SK-N-SH treated with all-trans-retinoic acid at 6 μM for 48 hours (cell line): Measurements from ENCODE around the gene PARP11.

Experiments used
- ATAC-seq: fragments of 200-7000 bp; cut with Tn5 transposase; 3 replicates; pipeline ENCODE4 v1.9.1; 2020; ENCODE audit warnings: mild to moderate bottlenecking, moderate library complexity
- BACH2 ChIP-seq: fragments of 250-450 bp; sonication (Bioruptor Pico); IDR thresholded peaks from 2 replicates; pipeline ENCODE4 v1.9.0; 2021; ENCODE audit warnings: mild to moderate bottlenecking, borderline replicate concordance
- CSDC2 ChIP-seq: fragments of 250-450 bp; sonication (Bioruptor Pico); IDR thresholded peaks from 2 replicates; pipeline ENCODE4 v1.5.0; 2020; ENCODE audit warnings: mild to moderate bottlenecking, moderate library complexity
- CSRNP3 ChIP-seq: fragments of 250-450 bp; sonication (Bioruptor Pico); IDR thresholded peaks from 2 replicates; pipeline ENCODE4 v1.5.1; 2021; ENCODE audit warnings: mild to moderate bottlenecking, moderate library complexity
- ESRRG ChIP-seq: fragments of 250-450 bp; sonication (Bioruptor Pico); IDR thresholded peaks from 2 replicates; pipeline ENCODE4 v1.6.1; 2021; ENCODE audit warnings: mild to moderate bottlenecking
- ISL1 ChIP-seq: fragments of 250-450 bp; sonication (Bioruptor Pico); IDR thresholded peaks from 2 replicates; pipeline ENCODE4 v2.1.2; 2022; ENCODE audit warnings: mild to moderate bottlenecking, moderate library complexity
- OSR1 ChIP-seq: fragments of 250-450 bp; sonication (Bioruptor Pico); IDR thresholded peaks from 2 replicates; pipeline ENCODE4 v1.8.0; 2022; ENCODE audit warnings: moderate library complexity, mild to moderate bottlenecking, inconsistent platforms
- PPARA ChIP-seq: fragments of 250-450 bp; sonication (Bioruptor Pico); IDR thresholded peaks from 2 replicates; pipeline ENCODE4 v1.5.0; 2020; ENCODE audit warnings: mild to moderate bottlenecking, borderline replicate concordance
- TCF4 ChIP-seq: fragments of 250-450 bp; sonication (Bioruptor Pico); IDR thresholded peaks from 2 replicates; pipeline ENCODE4 v1.8.0; 2021; ENCODE audit warnings: mild to moderate bottlenecking, moderate library complexity, borderline replicate concordance
- TOX ChIP-seq: fragments of 250-450 bp; sonication (Bioruptor Pico); IDR thresholded peaks from 2 replicates; pipeline ENCODE4 v1.8.0; 2021; ENCODE audit warnings: mild to moderate bottlenecking, moderate library complexity, borderline replicate concordance
- ZC3H10 ChIP-seq: fragments of 250-450 bp; sonication (Bioruptor Pico); IDR thresholded peaks from 2 replicates; pipeline ENCODE4 v1.5.1; 2021; ENCODE audit warnings: mild to moderate bottlenecking, moderate library complexity
- ZFP3 ChIP-seq: fragments of 250-450 bp; sonication (Bioruptor Pico); IDR thresholded peaks from 2 replicates; pipeline ENCODE4 v1.5.0; 2020; ENCODE audit warnings: mild to moderate bottlenecking, moderate library complexity
- ZFP30 ChIP-seq: fragments of 450-650 bp; formaldehyde crosslinking; IDR thresholded peaks from 2 replicates; pipeline ENCODE4 v1.5.0; 2022; ENCODE audit warnings: mild to moderate bottlenecking, moderate library complexity
- ZNF565 ChIP-seq: fragments of 450-650 bp; formaldehyde crosslinking; conservative IDR thresholded peaks from 2 replicates; pipeline ENCODE4 v1.5.0; 2020; ENCODE audit warnings: low read depth, mild to moderate bottlenecking, moderate library complexity
- ZNF70 ChIP-seq: fragments of 450-650 bp; formaldehyde crosslinking; IDR thresholded peaks from 2 replicates; pipeline ENCODE4 v1.5.0; 2020; ENCODE audit warnings: mild to moderate bottlenecking, moderate library complexity
- ZNF8 ChIP-seq: fragments of 450-650 bp; formaldehyde crosslinking; IDR thresholded peaks from 2 replicates; pipeline ENCODE4 v1.5.0; 2020; ENCODE audit warnings: mild to moderate bottlenecking, moderate library complexity
- TF ChIP-seq, protein P1 (sequence below): fragments of 250-450 bp; sonication (Bioruptor Pico); IDR thresholded peaks from 2 replicates; pipeline ENCODE4 v1.5.0; 2020; ENCODE audit warnings: mild to moderate bottlenecking, moderate library complexity
- TF ChIP-seq, protein P2 (sequence below): fragments of 250-450 bp; sonication (Bioruptor Pico); IDR thresholded peaks from 2 replicates; pipeline ENCODE4 v1.8.0; 2020; ENCODE audit warnings: mild to moderate bottlenecking, moderate library complexity, borderline replicate concordance

Gene PARP11

GRCh38 chr12:3885277-3886094 is 12.3 kb upstream of the PARP11 start:
- TF ChIP-seq ISL1 (CRISPR knock-in tag) (no peak), ZFP3 (CRISPR knock-in tag) (no peak), ZC3H10 (no peak), ZNF70 (CRISPR knock-in tag) (no peak), ZNF8 (CRISPR knock-in tag) (no peak), ESRRG (CRISPR knock-in tag) (no peak), ZNF565 (CRISPR knock-in tag) (no peak), BACH2 (no peak), ZFP30 (no peak), OSR1 (CRISPR knock-in tag) (no peak), TOX (CRISPR knock-in tag) (no peak)
- TF ChIP-seq, protein P1, sequence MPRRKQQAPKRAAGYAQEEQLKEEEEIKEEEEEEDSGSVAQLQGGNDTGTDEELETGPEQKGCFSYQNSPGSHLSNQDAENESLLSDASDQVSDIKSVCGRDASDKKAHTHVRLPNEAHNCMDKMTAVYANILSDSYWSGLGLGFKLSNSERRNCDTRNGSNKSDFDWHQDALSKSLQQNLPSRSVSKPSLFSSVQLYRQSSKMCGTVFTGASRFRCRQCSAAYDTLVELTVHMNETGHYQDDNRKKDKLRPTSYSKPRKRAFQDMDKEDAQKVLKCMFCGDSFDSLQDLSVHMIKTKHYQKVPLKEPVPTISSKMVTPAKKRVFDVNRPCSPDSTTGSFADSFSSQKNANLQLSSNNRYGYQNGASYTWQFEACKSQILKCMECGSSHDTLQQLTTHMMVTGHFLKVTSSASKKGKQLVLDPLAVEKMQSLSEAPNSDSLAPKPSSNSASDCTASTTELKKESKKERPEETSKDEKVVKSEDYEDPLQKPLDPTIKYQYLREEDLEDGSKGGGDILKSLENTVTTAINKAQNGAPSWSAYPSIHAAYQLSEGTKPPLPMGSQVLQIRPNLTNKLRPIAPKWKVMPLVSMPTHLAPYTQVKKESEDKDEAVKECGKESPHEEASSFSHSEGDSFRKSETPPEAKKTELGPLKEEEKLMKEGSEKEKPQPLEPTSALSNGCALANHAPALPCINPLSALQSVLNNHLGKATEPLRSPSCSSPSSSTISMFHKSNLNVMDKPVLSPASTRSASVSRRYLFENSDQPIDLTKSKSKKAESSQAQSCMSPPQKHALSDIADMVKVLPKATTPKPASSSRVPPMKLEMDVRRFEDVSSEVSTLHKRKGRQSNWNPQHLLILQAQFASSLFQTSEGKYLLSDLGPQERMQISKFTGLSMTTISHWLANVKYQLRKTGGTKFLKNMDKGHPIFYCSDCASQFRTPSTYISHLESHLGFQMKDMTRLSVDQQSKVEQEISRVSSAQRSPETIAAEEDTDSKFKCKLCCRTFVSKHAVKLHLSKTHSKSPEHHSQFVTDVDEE (CRISPR knock-in tag): no peak
- TF ChIP-seq, protein P2, sequence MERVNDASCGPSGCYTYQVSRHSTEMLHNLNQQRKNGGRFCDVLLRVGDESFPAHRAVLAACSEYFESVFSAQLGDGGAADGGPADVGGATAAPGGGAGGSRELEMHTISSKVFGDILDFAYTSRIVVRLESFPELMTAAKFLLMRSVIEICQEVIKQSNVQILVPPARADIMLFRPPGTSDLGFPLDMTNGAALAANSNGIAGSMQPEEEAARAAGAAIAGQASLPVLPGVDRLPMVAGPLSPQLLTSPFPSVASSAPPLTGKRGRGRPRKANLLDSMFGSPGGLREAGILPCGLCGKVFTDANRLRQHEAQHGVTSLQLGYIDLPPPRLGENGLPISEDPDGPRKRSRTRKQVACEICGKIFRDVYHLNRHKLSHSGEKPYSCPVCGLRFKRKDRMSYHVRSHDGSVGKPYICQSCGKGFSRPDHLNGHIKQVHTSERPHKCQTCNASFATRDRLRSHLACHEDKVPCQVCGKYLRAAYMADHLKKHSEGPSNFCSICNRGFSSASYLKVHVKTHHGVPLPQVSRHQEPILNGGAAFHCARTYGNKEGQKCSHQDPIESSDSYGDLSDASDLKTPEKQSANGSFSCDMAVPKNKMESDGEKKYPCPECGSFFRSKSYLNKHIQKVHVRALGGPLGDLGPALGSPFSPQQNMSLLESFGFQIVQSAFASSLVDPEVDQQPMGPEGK (CRISPR knock-in tag): no peak
- TF ChIP-seq, all 23 proteins: peak for 0
- peak; percentile 60 for ATAC-seq

DNA sequence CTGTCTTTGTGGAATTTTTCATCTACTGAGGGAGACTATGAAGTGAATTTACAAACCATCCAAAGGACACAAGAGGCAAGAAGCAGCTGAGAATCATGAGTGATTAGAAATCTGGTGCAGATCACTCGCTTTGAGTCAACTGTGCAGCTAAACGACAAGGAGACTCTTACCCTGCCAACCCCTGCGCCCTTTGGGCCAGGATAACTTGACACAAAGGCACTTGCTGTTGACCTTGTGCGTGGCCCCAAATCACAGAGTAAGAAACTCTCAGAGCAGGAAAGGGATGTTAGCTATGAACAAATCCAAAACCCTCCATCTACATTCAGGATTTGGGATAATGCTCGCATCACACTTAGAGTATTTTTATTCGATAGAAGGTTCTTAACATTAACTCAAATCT is 11.5 kb upstream of the PARP11 start:
- TF ChIP-seq TCF4 (CRISPR knock-in tag) (no peak), ZC3H10 (no peak), CSRNP3 (CRISPR knock-in tag) (no peak), ZNF8 (CRISPR knock-in tag) (no peak), ZNF565 (CRISPR knock-in tag) (no peak), OSR1 (CRISPR knock-in tag) (no peak), ESRRG (CRISPR knock-in tag) (no peak), PPARA (CRISPR knock-in tag) (no peak)
- TF ChIP-seq, protein P1 (CRISPR knock-in tag): no peak
- ATAC-seq: no peak

DNA sequence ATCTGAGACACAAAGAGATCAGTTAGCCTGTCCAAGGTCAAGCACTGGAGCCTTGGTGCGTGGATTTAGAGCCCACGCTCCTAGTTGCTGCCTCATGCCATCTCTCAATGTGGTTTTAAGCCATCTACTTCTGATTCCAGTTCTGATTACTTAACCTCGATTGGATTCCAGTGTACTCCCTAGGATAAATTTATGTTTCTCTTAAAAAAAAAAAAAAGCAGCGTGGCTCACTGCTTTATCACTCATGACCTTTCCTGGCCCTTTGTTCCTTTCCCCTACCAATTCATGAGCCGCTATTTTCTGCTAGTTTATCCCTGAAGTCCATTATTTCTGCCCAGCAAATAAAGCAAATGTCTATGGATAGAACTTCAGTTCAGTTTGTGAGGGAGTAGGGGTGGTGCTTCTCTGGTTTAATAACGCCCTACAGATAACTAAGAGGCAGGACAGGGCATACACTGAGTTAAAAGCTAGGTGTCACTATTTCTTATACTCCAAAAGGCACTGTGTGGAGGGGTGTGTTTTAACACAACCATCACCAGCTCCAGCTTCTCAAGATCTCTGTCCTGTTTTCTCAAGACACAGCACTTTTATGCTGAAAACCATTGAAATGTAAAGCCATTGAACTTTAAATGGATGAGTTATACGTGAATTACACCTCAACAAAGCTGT is 9.8 kb upstream of the PARP11 start:
- ATAC-seq: peak; percentile 82
- TF ChIP-seq CSDC2 (CRISPR knock-in tag) (no peak), ESRRG (CRISPR knock-in tag) (no peak), CSRNP3 (CRISPR knock-in tag) (no peak), ZC3H10 (no peak)
- TF ChIP-seq, protein P1 (CRISPR knock-in tag): no peak
